HG02981 (cell line): ENCODE data around the gene KIF20B.
"Not testable (repeated sequence)": the region's sequence is repeated elsewhere in the genome, so short reads cannot be mapped to it uniquely, and the experiment has no call there.

Experiments used
- ATAC-seq: cut with Tn5 transposase; IDR thresholded peaks from one replicate; pipeline ENCODE4 v1.9.1; 2021; ENCODE audit warnings: mild to moderate bottlenecking, moderate library complexity; ENCODE audit not compliant: unreplicated experiment

KIF20B gene

DNA sequence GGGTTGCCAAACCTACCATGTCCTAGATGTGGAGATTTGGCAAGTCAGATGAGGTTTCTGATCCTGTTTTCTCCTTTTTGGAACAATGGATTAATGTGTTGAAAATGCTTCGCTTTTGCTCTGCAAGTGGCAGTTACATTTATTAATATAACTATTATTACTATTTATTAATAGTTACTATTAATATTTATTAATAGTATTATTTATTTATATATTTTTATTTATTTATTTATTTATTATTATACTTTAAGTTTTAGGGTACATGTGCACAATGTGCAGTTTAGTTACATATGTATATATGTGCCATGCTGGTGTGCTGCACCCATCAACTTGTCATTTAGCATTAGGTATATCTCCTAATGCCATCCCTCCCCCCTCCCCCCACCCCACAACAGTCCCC is 62.3 kb downstream of the KIF20B start:
- not testable (repeated sequence) for ATAC-seq

DNA sequence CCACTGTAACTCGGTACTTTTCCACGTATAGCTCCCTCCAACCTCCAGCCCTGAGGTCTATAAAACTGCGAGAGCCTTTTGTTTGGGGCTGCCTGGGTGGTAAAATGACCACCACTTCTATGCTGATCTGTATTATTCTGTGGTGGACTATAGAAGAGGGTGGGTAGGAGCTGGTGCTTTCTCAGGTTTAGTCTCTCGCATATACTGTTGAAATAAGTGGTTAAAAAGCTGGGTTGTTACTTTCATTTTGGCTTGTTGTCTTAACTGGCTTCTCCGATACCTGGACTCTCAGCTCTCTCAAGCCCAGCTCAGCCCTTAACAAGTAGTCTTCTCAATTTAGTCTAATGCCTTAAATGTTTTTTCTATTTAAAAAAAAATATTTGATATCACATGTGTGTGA is 70.3 kb downstream of the KIF20B start:
- no peak for ATAC-seq

DNA sequence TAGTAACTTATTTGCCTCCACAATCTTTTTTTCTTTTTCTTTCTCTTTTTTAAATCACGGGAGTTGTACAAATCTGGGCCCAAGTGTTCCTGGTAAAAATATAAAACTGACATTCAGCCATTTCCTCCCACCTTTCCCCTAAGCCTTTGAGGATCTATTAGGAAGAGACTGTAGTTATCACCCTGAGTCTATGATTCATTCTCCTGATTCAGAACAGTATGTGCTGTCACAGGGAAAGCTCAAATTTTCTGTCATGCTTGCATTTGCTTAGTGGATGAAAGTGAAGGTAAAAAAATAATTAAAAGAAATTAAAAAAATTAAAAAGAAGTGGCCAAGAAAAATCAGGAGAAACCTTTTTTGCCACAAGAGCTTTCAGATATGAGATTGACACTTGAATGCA is 71.7 kb downstream of the KIF20B start:
- no peak for ATAC-seq

- ATAC-seq: no peak
Measured at GRCh38 chr10:89776665-89777064, 75.3 kb downstream of the KIF20B start.

GRCh38 chr10:89782470-89782869 is 81.1 kb downstream of the KIF20B start:
- ATAC-seq: no peak

DNA sequence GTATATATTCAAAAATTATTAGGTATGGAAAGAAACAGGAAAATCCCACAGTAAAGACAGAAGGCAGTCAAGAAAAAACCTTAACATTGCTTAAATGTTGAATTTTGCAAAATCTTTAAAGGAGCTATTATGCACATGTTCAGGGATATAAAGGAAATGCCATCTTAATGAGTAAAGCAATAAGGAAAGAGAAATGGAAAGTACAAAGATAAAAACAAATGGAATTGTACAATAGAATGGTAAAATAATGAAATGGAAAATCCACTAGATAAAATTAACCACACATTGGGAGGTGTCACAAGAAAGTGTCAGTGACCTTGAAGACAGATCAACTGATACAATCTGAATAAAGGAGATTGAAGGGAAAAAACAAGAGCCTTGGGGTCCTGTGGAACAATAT is 82.0 kb downstream of the KIF20B start:
- ATAC-seq: no peak

- no peak for ATAC-seq
Measured at GRCh38 chr10:89785095-89785494, 83.7 kb downstream of the KIF20B start.

DNA sequence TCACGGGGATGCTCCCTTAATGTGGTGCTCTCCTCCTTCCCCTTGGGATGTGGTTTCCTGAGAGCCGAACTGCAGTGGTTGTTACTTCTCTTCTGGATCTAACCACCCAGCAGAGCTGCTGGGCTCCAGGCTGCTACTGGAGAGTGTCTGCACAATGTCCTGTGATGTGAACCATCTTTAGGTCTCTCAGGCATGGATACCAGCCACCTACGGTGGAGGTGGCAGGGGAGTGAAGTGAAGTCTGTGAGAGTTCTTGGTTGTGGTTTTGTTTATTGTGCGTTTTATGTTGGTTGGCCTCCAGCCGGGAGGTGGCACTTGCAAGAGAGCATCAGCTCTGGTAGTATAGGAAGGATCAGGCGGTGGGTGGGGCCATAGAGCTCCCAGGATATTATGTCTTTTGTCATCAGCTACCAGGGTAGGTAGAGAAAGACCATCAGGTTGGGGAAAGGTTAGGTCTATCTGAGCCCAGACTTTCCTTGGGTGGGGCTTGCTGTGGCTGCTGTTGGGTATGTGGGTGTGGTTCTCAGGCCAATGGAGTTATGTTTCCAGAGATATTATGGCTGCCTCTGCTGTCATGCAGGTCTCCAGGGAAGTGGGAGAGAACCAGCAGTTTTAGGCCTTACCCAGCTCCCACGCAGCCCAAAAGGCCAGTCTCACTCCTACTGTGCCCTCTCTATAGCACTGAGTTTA is 87.9 kb downstream of the KIF20B start:
- no peak for ATAC-seq

DNA sequence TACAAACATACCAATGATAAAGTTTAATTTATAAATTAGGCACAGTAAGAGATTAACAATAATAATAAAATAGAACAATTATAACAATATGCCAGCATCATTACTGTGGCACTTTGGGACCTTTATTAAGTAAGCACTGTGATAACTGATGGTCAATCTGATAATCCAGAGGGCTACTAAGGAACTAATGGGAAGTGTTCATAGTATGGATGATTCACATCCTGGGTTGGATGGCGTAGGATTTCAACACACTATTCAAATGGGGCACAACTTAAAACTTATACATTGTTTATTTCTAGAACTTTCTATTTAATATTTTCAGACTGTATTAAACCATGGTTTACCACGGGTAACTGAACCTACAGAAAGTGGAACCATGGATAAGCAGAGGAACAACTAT is 90.8 kb downstream of the KIF20B start:
- ATAC-seq: no peak

DNA sequence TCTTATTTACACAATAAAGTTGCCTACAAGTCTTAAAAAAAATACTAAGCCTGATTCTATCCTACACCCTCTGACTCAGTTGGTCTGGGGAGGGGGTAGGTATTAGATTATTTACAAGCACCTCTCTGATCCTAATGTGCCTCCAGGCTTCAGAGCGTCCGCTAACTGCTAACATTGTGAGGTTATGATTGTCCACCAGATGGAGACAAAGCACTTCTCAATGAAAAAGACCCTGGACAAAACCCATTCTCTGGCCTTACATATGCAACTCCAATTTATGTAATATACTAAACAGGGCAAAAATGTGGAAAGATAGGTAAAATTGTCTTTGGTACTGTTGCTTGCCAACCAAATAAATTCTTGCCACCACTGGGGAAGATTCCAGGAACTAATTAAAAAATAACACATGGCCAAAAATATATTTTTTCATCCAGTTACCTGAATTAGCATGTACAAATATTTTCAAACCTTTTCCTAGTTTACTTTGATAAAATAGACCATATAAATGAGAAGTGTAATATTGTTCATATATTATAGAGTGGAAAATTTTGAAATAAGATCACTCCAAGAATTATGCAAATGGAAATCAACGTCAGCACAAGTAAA is 92.4 kb downstream of the KIF20B start:
- peak; percentile 82 for ATAC-seq

- ATAC-seq: no peak
Measured at GRCh38 chr10:89795840-89796239, 94.5 kb downstream of the KIF20B start.

- ATAC-seq: no peak
Measured at GRCh38 chr10:89798092-89798491, 96.7 kb downstream of the KIF20B start.

- no peak for ATAC-seq
Measured at GRCh38 chr10:89799573-89799972, 98.2 kb downstream of the KIF20B start.

GRCh38 chr10:89805599-89806013 is 104.2 kb downstream of the KIF20B start:
- ATAC-seq: peak; percentile 87

GRCh38 chr10:89808842-89809241 is 107.5 kb downstream of the KIF20B start:
- no peak for ATAC-seq

- ATAC-seq: no peak
Measured at GRCh38 chr10:89809766-89810165, 108.4 kb downstream of the KIF20B start.

GRCh38 chr10:89810908-89811525 is 109.6 kb downstream of the KIF20B start:
- ATAC-seq: no peak

- ATAC-seq: no peak
Measured at GRCh38 chr10:89813546-89813945, 112.2 kb downstream of the KIF20B start.

DNA sequence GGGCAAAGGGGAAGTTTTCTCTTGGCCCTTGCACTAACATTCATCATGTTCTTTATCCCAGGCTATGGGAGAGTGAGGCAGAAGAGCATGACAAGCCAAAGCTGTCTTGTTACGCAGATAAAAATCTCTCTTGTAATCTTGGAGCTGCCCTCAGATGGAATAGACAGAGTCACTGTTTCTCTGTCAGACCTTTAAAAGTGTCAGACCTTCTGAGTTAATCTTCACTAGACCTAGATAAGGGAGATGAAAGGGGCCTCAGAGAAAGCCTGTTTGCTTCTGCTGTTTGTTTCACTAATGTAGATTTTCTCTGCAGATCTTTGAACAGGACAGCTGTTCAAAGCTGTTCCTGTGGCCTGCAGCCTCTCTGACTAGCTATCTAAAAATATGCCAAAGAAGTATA is 112.9 kb downstream of the KIF20B start:
- no peak for ATAC-seq

DNA sequence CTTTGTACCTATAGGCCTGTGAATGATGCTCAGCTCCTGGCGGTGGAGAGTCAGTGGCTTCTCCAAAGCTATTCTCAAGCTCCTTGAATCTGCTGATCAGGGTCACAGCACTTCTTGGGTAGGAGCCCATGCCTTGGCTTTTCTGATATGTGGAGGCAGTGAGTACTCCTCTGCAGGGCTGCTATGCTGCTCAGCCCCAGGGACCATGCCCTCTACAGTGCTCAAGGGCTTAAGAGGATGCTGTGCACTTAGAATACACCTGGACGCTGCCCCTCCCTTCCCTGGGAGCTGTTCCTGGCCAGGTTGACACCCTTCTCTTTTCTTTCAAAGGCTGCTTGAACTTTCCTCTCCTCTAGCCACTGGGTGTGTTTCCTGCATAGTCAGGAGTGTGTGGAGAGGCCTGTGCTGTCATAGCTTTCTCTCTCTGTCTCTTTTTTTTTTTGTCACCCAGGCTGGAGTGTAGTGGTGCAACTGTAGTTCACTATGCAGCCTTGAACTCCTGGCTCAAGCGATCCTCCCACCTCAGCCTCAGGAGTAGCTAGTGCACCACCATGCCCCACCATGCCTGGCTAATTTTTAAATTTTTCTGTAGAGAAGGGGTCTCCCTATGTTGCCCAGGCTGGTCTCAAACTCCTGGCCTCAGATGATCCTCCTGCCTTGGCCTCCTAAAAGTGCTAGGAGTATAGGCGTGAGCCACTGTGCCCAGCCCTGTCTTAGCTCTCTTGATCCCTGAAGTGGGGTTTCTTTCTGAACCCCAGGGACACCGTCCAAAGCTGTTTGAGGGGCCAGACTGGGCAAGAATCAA is 113.9 kb downstream of the KIF20B start:
- ATAC-seq: no peak

GRCh38 chr10:89819008-89819407 is 117.6 kb downstream of the KIF20B start:
- ATAC-seq: not testable (repeated sequence)
